T-helper 1 cell treated with Interleukin-12 subunit alpha and Interleukin-12 subunit beta and Interleukin-4 antibody, amounts not matched to agents 30 μg/mL and 1 μg/mL, for 36 hours (primary cell): ENCODE measurements around the gene MPG.
"Not testable (repeated sequence)": the region's sequence is repeated elsewhere in the genome, so short reads cannot be mapped to it uniquely, and the experiment has no call there.

Source experiments
- H3K27ac Mint-ChIP-seq: one replicate; pipeline ENCODE4 v1.8.0; 2021; ENCODE audit warnings: mild to moderate bottlenecking, mixed read lengths
- H3K27me3 Mint-ChIP-seq: one replicate; pipeline ENCODE4 v1.8.0; 2021; ENCODE audit warnings: low read depth, mixed read lengths
- H3K36me3 Mint-ChIP-seq: one replicate; pipeline ENCODE4 v1.8.0; 2021; ENCODE audit warnings: low read depth, mixed read lengths
- H3K4me1 Mint-ChIP-seq: one replicate; pipeline ENCODE4 v1.8.0; 2021; ENCODE audit warnings: low read depth, mixed read lengths
- H3K4me3 Mint-ChIP-seq: one replicate; pipeline ENCODE4 v1.8.0; 2021; ENCODE audit warnings: mild to moderate bottlenecking, moderate library complexity, mixed read lengths
- H3K9me3 Mint-ChIP-seq: one replicate; pipeline ENCODE4 v1.8.0; 2021; ENCODE audit warnings: mixed read lengths

The MPG gene, protein sequence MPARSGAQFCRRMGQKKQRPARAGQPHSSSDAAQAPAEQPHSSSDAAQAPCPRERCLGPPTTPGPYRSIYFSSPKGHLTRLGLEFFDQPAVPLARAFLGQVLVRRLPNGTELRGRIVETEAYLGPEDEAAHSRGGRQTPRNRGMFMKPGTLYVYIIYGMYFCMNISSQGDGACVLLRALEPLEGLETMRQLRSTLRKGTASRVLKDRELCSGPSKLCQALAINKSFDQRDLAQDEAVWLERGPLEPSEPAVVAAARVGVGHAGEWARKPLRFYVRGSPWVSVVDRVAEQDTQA

DNA sequence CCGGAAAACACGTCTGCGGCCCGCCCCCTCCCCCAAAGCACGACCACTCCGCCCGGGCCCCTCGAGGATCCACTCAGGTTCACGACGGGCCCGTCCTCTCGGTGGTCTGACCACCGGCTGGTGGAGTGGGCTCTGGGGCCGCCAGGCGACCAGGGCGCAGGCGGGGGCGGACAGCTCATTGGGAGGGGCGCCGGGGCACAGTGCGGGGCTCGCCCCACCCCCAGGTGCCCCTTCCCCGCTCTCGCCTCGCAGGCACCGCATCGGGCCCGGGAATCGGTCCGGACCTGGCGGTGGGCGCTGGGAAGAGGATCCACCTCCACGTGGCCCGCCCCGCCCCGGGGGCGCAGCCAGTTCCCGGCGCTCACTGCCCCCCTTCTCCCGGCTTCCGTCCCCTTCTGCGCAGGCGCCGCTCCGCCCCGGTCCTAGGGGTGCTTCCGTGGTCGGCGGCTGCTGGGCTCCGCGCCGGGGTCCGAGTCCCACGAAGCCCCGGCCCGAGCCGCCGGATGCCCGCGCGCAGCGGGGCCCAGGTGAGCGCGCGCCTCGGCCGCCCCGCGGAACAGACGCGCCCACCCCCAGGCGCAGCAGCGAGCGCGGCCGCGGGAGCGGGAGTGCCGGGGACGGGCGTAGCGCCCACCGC, at the start of gene MPG:
Gene MPG, plus strand, starts transcription at position 419 of the 637 bp plus-strand sequence. Its CDS starts 85 bp downstream, at position 504.
- peaks cover 21% of the 10 kb centered on the region for H3K27me3 Mint-ChIP-seq

DNA sequence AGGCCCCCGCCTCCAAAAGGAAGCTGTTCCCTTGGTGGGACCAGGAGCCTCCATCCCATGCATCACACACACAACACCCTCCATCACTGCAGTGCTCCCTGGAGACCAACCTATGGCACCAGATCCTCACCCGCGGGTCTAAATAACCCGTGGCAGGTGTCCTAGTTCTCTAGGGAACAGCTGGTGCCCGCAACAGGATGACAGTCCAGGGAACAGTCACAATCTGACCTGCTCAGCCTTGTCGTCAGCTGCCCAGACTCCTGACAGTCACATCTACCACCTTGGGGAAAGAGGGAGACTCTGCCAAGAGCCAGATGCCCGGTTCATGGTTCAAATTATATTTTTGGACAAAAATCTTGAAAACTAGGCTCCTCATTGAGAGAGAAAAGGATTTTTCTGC, 47.4 kb upstream of the MPG start:
- not testable (repeated sequence) for H3K9me3 Mint-ChIP-seq, H3K27ac Mint-ChIP-seq, H3K4me1 Mint-ChIP-seq, H3K27me3 Mint-ChIP-seq, H3K36me3 Mint-ChIP-seq, H3K4me3 Mint-ChIP-seq

More for the DNA sequence above, at the start of gene MPG:
- peak within 1 kb of the TSS; percentile 85 for H3K27ac Mint-ChIP-seq
- no peaks in the 10 kb centered on the region for H3K9me3 Mint-ChIP-seq
- peak within 1 kb of the TSS; percentile 91 for H3K4me3 Mint-ChIP-seq
- peaks cover 24% of the 10 kb centered on the region for H3K4me1 Mint-ChIP-seq
- H3K36me3 Mint-ChIP-seq: peaks cover 5% of the 10 kb centered on the region

DNA sequence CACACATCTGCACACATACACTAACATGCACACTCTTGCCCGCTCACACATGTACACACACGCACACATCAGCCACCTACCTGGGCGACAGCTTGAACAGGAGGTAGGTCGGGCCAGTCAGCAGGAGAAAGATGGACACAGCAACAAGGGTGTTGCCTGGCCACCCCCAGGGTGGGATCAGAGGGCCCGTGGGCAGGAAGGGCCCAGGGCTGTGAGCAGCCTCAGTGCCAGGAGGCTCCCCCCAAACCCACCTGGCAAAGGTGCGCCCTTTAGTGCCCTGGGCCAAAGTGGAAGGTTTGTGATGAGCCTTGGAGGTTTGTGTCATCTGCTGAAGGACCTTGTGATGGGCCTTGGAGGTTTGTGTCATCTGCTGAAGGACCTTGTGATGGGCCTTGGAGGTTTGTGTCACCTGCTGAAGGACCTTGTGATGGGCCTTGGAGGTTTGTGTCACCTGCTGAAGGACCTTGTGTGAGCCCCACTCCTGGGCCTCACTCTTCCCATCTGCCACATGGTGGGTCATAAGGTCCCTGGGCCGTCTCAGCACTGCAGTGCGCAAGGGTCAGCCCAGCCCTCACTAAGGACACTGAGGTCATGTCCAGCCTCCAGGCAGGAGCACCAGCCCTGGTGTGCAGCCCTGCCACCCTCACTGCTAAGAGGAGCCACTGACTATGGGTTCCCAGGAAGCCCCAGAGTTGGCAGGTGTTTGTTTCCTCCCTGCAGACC, 44.7 kb upstream of the MPG start:
- H3K27me3 Mint-ChIP-seq, H3K4me3 Mint-ChIP-seq, H3K27ac Mint-ChIP-seq, H3K36me3 Mint-ChIP-seq, H3K4me1 Mint-ChIP-seq, H3K9me3 Mint-ChIP-seq: not testable (repeated sequence)

DNA sequence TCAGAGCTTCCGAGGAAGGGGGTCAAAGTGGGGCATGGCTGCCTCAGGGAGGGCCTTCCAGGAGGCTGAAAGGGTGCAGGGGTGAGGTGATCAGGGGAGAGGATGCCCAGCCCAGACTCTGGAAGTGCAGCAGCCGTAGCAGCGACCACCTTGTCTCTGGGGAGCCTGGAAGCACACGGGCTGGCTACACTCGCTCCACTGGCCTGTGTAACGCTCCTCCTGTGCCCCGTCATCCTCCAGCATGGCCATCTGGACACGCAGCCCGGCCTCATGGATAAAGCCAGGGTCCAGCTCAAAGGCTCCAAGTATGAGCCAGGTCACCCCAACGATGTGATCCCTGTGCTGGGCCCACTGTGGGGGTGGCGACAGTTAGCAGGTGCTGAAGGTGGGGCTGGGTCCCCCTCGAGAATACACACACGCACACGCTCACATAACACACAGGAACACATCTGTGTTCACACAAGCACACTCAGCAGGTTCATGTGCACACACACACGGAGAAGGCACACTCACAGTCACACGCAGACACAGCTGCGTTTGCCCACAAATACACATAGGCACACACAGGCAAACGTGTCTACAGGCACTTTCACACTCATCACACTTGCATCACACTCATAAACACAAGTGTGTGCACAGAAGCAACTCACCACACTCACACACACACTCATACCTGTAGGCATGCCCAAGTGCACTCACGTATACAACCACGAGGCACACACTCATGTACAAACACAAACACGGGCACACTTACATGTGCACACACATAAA, 44.0 kb upstream of the MPG start:
- no peak overlapping the region for H3K27ac Mint-ChIP-seq
- H3K4me1 Mint-ChIP-seq: peaks cover 9% of the 10 kb centered on the region
- no peak overlapping the region for H3K4me3 Mint-ChIP-seq

DNA sequence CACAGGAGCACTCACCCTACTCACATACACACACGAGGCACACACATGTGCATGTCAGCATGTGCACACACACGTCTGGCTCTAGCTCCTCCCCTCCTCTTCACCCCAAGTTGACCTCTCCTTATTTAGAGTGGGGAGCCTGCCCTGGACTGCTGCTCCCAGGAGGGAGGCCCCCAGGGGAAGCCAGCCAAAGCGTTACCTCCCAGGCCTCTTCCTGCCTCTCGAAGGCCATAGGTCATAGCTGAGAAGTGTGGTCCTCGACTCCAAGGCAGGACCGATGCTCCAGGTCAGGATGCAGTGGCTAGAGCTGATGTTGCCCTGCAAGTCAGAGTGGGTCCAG, 43.4 kb upstream of the MPG start:
- Mint-ChIP-seq H3K27me3 (no peaks in the 10 kb centered on the region), H3K4me1 (peaks cover 15% of the 10 kb centered on the region), H3K27ac (no peak overlapping the region), H3K9me3 (no peaks in the 10 kb centered on the region), H3K4me3 (no peak overlapping the region), H3K36me3 (peaks cover 8% of the 10 kb centered on the region)

More for the DNA sequence above, 44.0 kb upstream of the MPG start:
- no peaks in the 10 kb centered on the region for H3K27me3 Mint-ChIP-seq
- peaks cover 6% of the 10 kb centered on the region for H3K36me3 Mint-ChIP-seq
- no peaks in the 10 kb centered on the region for H3K9me3 Mint-ChIP-seq

DNA sequence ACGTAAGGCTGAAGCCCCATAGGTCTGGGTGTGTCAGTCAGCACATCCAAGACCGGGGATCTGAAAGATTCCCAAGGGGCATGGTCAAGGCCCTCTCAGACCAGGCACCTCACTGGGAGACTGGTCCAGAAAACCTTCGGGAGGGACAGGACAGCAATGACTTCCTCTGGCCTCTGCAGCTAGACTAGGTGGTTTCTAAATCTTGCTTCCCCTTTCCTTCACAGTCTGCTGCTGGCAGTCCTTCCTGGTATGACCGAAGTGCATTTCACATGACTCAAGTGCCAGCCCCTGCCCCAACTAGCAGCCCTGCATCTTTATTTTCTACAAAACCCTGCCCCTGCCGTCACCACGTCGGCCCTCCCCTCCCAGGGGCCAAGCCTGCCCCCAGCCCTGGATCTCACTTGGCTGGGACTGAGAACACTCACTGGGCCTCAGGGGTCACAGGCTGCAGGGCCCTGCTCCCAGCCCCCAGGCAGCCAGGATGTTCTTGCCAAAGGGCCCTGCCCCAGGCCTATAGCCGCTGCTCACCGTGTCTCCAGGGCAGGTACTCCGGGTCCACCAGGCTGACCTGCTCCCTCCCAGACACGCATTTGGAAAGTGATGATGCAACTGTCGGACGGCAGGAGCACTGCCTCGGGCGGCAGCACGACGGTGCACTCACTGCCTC, 42.9 kb upstream of the MPG start:
- Mint-ChIP-seq H3K27me3 (no peaks in the 10 kb centered on the region), H3K9me3 (no peaks in the 10 kb centered on the region), H3K4me1 (peaks cover 15% of the 10 kb centered on the region), H3K27ac (no peak overlapping the region), H3K4me3 (no peak overlapping the region), H3K36me3 (peaks cover 8% of the 10 kb centered on the region)

DNA sequence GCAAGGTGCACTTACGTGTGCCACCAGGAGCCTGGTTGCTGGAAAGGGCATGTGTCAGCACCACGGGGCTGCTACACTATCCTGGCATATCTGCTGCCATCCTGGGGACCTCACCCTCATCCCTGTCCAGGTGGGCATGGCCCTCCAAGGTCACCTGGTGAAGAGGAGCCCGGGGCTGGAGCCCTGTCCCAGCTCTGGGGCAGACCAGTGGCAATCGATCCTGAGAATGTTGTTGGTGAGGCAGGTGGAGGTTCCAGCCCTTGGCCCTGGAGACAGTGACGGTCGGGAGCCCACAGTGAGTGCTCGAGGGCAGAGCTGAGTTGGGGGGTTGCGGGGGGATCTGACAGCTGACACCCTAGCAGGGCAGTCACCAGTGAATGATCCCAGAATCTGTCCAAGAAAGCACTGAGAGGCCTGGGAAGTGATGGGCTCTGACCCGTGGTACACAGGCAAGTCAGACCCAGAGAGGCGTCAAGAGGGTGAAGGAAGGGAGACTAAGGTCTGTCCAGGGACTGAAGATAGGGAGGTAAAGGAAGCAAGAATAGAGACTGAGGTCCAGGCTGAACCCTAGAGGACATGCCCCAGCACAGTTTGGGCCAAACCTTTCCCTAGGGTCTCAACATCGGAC, 42.2 kb upstream of the MPG start:
- no peak overlapping the region for H3K27ac Mint-ChIP-seq
- no peaks in the 10 kb centered on the region for H3K27me3 Mint-ChIP-seq
- H3K4me1 Mint-ChIP-seq: peaks cover 15% of the 10 kb centered on the region
- H3K36me3 Mint-ChIP-seq: peaks cover 8% of the 10 kb centered on the region
- H3K9me3 Mint-ChIP-seq: no peaks in the 10 kb centered on the region
- H3K4me3 Mint-ChIP-seq: no peak overlapping the region

DNA sequence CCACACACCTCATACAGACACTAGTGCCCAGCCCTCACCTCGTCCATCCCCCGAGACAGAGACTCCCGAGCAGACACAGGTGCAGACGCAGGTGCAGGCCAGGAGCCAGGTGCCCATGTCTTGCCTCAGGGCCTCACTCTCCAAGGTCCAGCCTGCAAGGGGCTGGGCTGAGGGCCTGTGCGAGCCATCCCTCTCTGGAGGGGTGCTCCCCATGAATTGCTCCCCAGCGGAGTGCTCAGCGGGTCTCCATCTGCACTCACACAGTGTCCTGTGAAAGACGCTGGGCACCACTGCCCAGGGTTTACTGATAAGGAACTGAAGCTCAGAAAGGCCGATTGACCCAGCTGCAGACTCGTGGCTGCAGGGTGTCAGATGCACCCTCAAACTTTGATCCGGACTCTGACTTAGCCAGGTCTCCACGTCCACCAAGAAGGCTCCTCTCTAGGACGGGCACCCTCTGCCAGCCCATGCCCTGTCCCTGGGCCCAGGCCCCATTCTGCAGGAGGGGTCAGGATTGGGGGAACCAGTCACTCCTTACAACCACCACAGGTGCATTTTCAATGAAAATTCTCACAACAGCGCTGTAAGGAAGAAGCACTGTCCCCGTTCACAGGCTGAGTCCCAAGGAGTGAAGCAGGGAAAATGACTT, 41.6 kb upstream of the MPG start:
- Mint-ChIP-seq H3K4me1 (peaks cover 15% of the 10 kb centered on the region), H3K4me3 (no peak overlapping the region), H3K27me3 (no peaks in the 10 kb centered on the region), H3K9me3 (no peaks in the 10 kb centered on the region), H3K36me3 (peaks cover 13% of the 10 kb centered on the region), H3K27ac (no peak overlapping the region)

DNA sequence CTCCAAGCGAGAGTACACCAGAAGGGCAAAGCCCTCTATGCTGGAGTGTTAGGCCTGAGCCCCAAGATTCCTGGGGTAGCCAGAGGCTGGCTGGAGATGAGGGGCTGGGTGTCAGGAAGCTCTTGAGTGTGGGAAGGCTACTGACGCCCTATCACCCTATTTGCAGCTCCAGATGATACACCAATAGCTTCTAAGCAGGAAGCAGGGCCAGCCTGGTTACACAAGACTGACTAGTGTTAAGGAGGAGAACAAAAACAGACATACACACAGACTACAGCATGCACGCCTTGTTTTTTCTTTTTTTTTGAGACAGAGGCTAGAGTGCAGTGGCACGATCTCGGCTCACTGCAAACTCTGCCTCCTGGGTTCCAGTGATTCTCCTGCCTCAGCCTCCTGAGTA, 40.5 kb upstream of the MPG start:
- Mint-ChIP-seq H3K27ac (no peak overlapping the region), H3K4me1 (peaks cover 23% of the 10 kb centered on the region), H3K9me3 (no peaks in the 10 kb centered on the region), H3K27me3 (no peaks in the 10 kb centered on the region), H3K4me3 (no peak overlapping the region), H3K36me3 (peaks cover 22% of the 10 kb centered on the region)

DNA sequence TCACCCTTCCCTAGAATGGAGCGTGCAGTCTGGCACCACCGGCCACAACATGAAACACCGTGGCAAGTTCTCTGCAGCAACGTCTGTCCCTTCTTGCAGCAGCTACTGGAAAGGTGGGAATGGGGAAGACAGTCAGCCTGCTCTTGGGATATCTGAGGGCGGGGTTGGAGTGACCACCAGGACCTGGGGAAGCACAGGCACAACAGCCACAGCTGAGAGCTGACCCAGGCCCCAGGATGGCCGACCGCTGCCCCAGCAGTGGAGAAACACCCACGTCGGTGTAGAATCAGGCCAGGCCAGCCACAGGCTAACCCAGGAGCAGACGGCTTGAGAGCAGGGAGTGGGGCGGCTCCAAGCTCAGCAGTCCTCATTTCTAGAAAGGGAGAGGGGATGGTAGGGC, 39.8 kb upstream of the MPG start:
- H3K36me3 Mint-ChIP-seq: peaks cover 29% of the 10 kb centered on the region
- peak overlapping the region; percentile 63 for H3K27ac Mint-ChIP-seq
- not testable (repeated sequence) for H3K4me3 Mint-ChIP-seq, H3K9me3 Mint-ChIP-seq, H3K27me3 Mint-ChIP-seq
- peaks cover 30% of the 10 kb centered on the region for H3K4me1 Mint-ChIP-seq

DNA sequence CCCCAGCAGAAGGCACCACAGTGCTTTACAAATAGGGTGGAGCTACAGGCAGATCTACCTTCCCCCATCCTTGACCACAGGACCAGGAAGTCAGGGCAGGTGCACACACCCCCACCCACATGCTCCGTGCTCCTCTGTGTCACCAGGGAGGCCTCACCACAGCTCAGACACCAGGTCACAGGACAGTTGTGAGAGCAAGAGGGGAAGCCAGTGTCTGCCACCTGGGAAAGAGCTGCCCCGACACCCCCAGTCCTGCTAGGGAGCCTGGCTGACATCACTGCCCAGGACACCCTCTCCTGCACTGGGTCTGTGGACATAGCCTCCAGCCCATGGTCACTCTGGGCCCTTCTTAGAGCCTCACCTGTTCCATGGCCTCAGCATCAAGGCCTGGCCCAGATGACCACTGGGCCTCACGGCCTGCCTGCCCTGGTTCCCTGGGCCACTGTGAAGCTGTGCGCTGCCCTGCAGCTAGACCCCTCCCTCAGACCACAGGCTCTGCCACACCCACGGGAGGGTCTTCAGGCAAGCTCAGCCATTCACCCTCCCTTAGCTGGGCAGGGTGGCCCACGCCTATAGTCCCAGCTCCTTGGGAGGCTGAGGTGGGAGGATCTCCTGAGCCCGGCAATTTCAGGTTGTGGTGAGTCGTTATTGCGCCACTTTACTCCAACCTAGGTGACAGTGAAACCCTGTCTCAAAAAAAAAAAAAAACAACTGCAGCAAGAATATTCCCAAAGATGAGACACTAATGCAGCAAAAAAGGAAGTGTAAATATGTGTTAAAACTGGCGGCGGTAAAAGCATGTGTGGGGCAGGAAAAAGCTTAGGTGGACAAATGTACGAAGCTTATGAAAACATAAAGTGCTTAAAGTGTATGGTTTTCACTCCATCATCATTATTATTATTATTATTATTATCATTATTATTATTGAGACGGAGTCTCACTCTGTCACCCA, 38.8 kb upstream of the MPG start:
- H3K4me1 Mint-ChIP-seq: peaks cover 32% of the 10 kb centered on the region
- H3K9me3 Mint-ChIP-seq: no peaks in the 10 kb centered on the region
- H3K4me3 Mint-ChIP-seq: no peak overlapping the region
- H3K27ac Mint-ChIP-seq: peak overlapping the region; percentile 18
- H3K36me3 Mint-ChIP-seq: peaks cover 36% of the 10 kb centered on the region
- H3K27me3 Mint-ChIP-seq: no peaks in the 10 kb centered on the region

DNA sequence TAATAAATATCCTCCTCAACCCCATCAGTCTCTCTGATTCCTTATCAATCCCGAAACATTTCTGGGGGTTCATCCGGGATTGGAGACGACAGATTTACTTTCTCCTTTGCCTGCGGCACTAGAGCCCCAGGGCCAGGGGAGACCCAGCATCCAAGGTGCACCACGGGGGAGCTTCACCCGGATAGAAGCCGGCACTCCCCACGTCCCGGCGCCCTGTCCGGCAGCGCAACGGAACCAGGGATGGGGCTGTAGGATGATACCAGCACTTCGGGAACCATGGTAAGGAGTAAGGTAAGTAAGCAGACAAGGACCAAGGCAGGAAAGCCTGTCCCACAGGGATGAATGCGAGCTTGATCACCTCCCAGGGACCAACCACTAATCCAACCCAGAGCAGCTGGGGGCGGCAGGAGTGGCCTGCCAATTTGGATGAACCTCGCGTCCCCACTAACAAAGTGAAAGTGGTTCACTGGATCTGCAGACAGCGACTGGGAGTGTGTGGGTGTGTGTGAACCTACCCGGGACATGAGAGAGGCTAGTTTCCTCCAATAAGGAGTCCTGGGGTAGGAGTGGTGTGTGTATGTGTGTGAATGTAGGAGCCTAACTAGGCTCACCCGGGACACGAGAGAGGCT, 36.5 kb upstream of the MPG start:
- peaks cover 45% of the 10 kb centered on the region for H3K36me3 Mint-ChIP-seq
- peaks cover 33% of the 10 kb centered on the region for H3K4me1 Mint-ChIP-seq
- no peaks in the 10 kb centered on the region for H3K27me3 Mint-ChIP-seq
- no peaks in the 10 kb centered on the region for H3K9me3 Mint-ChIP-seq
- H3K27ac Mint-ChIP-seq: no peak overlapping the region
- H3K4me3 Mint-ChIP-seq: no peak overlapping the region
